GM18909 (cell line): ENCODE data around the gene CACNA1B.

Experiments
- ATAC-seq: cut with Tn5 transposase; IDR thresholded peaks from one replicate; pipeline ENCODE4 v1.9.1; 2021; ENCODE audit warnings: mild to moderate bottlenecking; ENCODE audit not compliant: unreplicated experiment, poor library complexity

CACNA1B gene

GRCh38 chr9:138049085-138049778 is 171.7 kb downstream of the CACNA1B start:
- ATAC-seq, result no peak

- ATAC-seq, result no peak
Measured at GRCh38 chr9:138049779-138050471, 172.3 kb downstream of the CACNA1B start.

- ATAC-seq, result no peak
Measured at GRCh38 chr9:138050472-138051330, 173.1 kb downstream of the CACNA1B start.

GRCh38 chr9:138051586-138052321 is 174.2 kb downstream of the CACNA1B start:
- no peak for ATAC-seq

- ATAC-seq, result no peak
Measured at GRCh38 chr9:138052322-138052615, 174.7 kb downstream of the CACNA1B start.

- ATAC-seq, result no peak
Measured at GRCh38 chr9:138052635-138053320, 175.2 kb downstream of the CACNA1B start.

GRCh38 chr9:138053321-138053868 is 175.8 kb downstream of the CACNA1B start:
- no peak for ATAC-seq

GRCh38 chr9:138053996-138054752 is 176.6 kb downstream of the CACNA1B start:
- ATAC-seq, result no peak

GRCh38 chr9:138057726-138058125 is 180.1 kb downstream of the CACNA1B start:
- ATAC-seq, result no peak

- no peak for ATAC-seq
Measured at GRCh38 chr9:138058181-138058580, 180.6 kb downstream of the CACNA1B start.

GRCh38 chr9:138059196-138059595 is 181.6 kb downstream of the CACNA1B start:
- no peak for ATAC-seq

GRCh38 chr9:138060365-138060764 is 182.8 kb downstream of the CACNA1B start:
- no peak for ATAC-seq

- no peak for ATAC-seq
Measured at GRCh38 chr9:138060881-138061280, 183.3 kb downstream of the CACNA1B start.

GRCh38 chr9:138061631-138062030 is 184.0 kb downstream of the CACNA1B start:
- no peak for ATAC-seq

GRCh38 chr9:138062196-138062595 is 184.6 kb downstream of the CACNA1B start:
- no peak for ATAC-seq

GRCh38 chr9:138063033-138063432 is 185.5 kb downstream of the CACNA1B start:
- no peak for ATAC-seq

- no peak for ATAC-seq
Measured at GRCh38 chr9:138063785-138064184, 186.2 kb downstream of the CACNA1B start.

GRCh38 chr9:138064547-138064946 is 187.0 kb downstream of the CACNA1B start:
- ATAC-seq, result no peak

GRCh38 chr9:138065287-138065686 is 187.7 kb downstream of the CACNA1B start:
- no peak for ATAC-seq
